Hepatocyte (in vitro differentiated cells): Measurements from ENCODE around the gene ATP13A2.

Experiments
- EZH2 ChIP-seq: fragments of 200-600 bp; sonication (generic); IDR thresholded peaks from 2 replicates; pipeline ENCODE4 v1.6.1; 2016; ENCODE audit warnings: antibody characterized with exemption, mild to moderate bottlenecking, borderline replicate concordance
- EZH2phosphoT487 ChIP-seq: fragments of 200-600 bp; sonication (generic); IDR thresholded peaks from one replicate; pipeline ENCODE4 v1.6.1; 2018; ENCODE audit warnings: antibody characterized with exemption, mild to moderate bottlenecking, low read depth, moderate library complexity; ENCODE audit not compliant: unreplicated experiment, severe bottlenecking
- TF ChIP-seq, protein P1 (sequence below): fragments of 200-600 bp; sonication (generic); IDR thresholded peaks from 2 replicates; pipeline ENCODE4 v1.5.1; 2016; ENCODE audit warnings: antibody characterized with exemption, mild to moderate bottlenecking; ENCODE audit not compliant: poor library complexity

DNA sequence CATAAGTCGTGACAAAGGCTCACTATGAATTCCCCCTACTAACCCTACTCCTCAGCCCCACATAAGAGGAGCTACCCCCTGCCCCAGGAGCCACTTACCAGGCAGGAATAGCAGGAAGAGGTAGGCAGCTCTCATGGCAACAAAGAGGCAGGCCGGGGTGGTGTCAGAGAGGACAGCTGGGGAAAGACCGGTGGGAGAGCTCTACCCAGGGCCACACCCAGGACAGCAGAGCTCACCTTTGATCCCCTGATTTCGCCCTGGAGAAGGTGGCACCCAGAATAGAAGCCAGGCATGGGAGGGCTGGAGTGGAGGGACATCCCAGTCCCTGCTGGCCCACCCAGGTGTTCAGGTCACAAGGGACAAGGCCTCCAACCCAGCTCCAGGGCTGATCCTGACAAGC, 33.6 kb downstream of the ATP13A2 start:
- TF ChIP-seq, protein P1, sequence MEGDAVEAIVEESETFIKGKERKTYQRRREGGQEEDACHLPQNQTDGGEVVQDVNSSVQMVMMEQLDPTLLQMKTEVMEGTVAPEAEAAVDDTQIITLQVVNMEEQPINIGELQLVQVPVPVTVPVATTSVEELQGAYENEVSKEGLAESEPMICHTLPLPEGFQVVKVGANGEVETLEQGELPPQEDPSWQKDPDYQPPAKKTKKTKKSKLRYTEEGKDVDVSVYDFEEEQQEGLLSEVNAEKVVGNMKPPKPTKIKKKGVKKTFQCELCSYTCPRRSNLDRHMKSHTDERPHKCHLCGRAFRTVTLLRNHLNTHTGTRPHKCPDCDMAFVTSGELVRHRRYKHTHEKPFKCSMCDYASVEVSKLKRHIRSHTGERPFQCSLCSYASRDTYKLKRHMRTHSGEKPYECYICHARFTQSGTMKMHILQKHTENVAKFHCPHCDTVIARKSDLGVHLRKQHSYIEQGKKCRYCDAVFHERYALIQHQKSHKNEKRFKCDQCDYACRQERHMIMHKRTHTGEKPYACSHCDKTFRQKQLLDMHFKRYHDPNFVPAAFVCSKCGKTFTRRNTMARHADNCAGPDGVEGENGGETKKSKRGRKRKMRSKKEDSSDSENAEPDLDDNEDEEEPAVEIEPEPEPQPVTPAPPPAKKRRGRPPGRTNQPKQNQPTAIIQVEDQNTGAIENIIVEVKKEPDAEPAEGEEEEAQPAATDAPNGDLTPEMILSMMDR, result no peak
- TF ChIP-seq EZH2, result no peak
- no peak for TF ChIP-seq EZH2phosphoT487
